Activated CD4-positive, alpha-beta T cell treated with anti-CD3 and anti-CD28 coated beads, Interleukin-2, amount 50 U/mL, for 4 hours (primary cell): Measurements from ENCODE around the gene COX7A2.

Experiments used
- DNase-seq, 2 experiments: peaks; one replicate each; pipeline ENCODE4 v3.0.0-alpha.2; 2020

Gene COX7A2

DNA sequence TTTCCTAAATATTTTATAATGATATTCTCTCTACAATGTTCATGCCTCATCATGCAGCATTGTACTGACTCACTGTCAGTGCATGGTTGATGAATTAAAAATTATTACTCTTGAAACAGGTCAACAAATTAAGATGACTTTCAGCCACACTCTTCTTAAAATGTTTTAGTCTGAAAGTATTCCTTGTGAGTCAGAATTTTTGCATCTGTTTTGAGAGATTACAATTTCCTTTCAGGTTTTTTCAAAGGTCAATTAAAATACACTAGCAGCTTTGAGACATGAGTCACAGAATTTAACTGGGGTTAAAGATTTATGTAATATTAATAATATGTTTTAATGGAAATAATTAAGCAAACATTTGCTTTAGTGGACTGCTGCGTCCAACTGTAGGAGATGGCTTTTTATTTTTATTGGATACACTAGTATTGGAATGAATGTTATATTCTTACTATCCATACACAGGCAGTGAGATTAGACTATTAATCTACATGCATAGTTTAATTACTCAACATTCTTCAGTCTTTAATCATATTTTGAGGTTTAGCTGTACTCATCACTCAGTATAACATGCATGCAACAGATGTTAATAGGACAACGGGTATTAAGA, 47.4 kb downstream of the COX7A2 start:
- no peak for DNase-seq

DNA sequence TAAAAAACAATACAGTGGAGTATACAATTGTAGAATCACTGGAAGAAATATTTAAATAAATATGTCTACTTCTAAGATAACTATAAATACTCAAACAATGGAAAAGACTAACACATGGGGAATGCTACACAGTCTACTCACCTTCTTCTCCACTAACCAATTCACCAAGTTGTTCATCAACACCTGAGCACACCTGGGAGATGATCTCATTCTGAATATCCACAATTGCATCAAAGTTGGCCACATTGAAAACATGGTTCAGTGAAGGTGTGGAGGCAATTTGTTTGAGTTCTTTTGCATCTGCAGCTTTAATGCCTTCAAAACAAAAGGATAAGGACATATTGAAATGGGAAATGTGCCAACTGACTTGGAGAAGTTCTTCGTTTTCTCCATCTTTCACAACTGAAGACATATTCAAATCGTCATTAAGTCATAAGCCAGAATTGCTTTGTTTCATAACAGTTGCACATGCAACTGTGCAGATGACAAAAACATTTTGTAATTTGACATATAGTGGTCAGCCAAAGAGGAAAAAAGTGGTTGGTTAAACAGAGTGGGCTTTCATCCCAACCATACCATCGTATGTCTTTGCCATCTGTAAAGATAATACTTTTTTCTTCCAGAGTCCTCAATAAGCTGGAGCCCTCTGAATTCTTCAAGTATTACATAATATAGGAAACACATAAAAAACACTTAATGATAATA, 55.2 kb downstream of the COX7A2 start:
- no peak for DNase-seq
